D721Med (cell line): ENCODE results near the gene SORCS1.

ENCODE experiments used
- DNase-seq: peaks from one replicate; pipeline ENCODE4 v3.0.0; 2011; ENCODE audit warnings: low spot score; ENCODE audit not compliant: insufficient read length
- FAIRE-seq: peaks from 2 replicates; lab custom pipeline; 2011; peaks lifted over from hg19 to GRCh38; lab: Jason Lieb, UNC
- TF ChIP-seq, protein P1 (sequence below): IDR thresholded peaks from 2 replicates; pipeline ENCODE4 v1.5.1; 2012; ENCODE audit warnings: mild to moderate bottlenecking, control low read depth; ENCODE audit not compliant: insufficient read depth; ENCODE audit errors: missing control alignments

The SORCS1 gene

DNA sequence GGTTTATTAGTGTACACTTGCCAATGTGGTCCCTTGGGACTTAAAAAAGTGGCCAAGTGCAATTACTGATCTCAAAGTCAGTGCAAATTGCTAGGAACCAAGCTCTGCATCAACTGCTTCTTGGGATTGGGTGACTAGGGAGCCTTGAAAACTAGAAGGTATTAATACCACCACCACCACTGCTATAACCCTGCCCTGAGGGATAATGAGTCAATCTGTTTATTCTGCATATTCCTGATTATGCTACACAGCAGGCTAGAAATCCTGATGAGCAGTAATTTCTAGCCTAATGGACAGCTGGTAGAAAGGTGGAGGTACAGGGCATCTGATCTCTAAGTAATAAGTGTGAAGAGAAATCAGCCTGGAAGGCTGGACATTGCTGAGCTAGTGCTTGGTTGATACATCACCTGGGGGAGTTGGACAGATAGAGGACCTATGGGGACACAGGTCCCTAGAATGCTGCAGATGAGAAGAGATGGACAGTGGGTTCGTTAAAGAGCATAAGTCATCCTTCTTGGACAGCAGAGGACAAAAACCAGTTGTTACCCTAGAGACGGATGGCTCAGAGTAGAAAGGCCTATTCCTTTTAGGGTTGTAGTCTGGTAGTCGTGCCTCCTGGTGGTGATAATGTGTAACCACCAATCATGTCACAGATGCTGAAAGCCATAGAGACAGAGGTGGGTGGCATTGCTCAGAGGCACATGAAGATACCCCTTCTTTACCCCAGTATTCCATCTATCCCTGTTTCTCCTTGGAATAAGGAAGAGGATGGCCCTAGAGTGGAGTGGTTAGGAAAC lies 554.8 kb downstream of the SORCS1 start:
- DNase-seq (no peak), FAIRE-seq (no peak)
- TF ChIP-seq, protein P1, sequence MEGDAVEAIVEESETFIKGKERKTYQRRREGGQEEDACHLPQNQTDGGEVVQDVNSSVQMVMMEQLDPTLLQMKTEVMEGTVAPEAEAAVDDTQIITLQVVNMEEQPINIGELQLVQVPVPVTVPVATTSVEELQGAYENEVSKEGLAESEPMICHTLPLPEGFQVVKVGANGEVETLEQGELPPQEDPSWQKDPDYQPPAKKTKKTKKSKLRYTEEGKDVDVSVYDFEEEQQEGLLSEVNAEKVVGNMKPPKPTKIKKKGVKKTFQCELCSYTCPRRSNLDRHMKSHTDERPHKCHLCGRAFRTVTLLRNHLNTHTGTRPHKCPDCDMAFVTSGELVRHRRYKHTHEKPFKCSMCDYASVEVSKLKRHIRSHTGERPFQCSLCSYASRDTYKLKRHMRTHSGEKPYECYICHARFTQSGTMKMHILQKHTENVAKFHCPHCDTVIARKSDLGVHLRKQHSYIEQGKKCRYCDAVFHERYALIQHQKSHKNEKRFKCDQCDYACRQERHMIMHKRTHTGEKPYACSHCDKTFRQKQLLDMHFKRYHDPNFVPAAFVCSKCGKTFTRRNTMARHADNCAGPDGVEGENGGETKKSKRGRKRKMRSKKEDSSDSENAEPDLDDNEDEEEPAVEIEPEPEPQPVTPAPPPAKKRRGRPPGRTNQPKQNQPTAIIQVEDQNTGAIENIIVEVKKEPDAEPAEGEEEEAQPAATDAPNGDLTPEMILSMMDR, result no peak

DNA sequence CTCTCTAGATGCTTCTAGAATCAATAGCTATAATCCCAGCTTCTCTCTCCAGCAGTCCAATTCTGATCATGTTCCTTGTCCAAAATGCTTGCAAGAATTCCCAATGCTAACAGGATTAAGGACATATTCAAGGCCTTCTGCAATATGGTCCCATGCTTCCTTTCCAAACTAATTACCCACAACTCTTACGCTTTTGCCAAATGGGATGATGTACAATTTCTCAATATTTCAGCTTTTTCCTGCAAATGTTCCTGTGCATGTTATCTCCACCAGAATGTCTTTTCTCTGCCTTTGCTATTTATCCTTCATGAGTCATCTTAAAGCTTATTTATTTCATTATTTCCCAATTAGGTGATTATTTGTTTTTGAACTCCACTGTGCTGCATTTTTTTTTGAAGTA lies 556.4 kb downstream of the SORCS1 start:
- DNase-seq, result no peak
- TF ChIP-seq, protein P1, result no peak
- FAIRE-seq, result no peak

DNA sequence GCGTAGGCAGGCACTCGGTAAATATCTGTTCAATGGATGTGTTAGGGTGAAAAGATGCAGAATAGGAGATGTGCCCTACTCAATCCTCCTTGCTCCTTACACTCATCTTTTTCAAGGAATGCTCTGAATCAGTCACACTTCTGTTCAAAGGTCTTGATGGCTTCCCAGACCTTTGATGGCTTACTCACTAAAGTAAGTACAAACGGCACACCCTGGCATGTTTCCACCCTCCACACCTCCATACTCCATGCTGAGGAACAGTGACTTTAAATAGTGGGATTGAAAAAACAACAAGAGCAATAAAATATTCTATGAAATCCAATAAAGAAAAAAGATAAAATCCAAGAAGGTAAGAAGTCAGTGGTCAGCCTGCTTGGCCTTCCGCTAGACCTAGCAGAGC lies 569.2 kb downstream of the SORCS1 start:
- TF ChIP-seq, protein P1, result no peak
- no peak for DNase-seq
- FAIRE-seq, result no peak

DNA sequence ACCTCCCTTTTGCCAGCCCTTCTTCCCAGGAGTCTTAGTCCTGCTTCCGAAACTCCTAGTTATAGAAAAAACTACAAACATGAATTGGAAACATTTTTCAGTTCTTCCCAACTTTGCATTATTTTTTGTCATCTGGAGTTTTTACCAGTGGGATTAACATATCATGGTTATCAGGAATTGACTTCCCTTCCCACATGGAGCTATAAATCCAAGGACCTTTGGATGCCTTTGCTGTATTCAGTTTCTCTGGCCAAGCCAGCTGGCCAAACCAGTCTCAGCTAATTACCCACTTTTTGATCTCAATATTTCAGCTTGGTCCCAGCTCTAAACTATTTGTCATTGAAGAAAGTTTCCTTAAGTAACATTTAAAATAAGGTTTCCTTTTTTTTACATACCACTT lies 570.6 kb downstream of the SORCS1 start:
- no peak for FAIRE-seq
- TF ChIP-seq, protein P1, result no peak
- DNase-seq, result no peak

DNA sequence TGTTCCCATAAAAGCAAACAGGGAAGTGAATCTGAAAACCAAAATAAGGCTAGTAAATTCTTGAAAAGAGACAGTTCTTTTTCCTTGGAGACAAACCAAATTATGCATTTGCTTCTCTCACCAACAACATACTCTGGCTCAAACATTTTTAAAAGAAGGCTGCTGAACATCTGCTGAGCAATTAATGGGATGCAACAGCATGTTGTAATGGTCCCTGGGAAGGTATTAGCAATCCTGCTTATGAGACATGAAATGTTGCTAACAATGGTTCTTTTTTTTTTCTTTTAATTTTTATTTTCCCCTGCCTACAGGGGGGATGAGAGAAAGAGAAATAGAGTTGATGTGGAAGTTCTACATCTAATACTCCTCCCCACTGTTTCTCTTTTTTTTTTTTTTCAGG lies 572.1 kb downstream of the SORCS1 start:
- FAIRE-seq (no peak), DNase-seq (no peak)
- TF ChIP-seq, protein P1, result no peak

DNA sequence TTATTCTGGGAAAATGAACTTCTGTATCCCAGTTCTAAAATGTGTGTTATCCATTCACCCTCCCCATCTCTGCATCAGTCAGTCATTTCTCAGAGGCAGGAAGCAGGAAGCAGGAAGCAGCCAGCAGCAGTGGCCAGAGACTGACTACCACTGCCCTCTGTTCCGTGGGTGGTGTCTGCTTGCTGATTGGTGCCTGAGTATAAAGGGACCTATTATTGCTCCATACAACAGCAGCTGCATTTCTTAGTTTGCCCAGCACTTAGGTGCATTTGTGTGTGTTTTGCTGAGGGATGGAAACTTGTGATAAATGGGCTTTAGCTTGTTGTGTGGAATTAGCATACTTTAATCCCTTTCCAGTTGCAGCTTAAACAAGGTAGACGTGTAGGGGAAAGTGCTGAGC lies 582.2 kb downstream of the SORCS1 start:
- no peak for DNase-seq
- no peak for FAIRE-seq
- TF ChIP-seq, protein P1, result no peak

DNA sequence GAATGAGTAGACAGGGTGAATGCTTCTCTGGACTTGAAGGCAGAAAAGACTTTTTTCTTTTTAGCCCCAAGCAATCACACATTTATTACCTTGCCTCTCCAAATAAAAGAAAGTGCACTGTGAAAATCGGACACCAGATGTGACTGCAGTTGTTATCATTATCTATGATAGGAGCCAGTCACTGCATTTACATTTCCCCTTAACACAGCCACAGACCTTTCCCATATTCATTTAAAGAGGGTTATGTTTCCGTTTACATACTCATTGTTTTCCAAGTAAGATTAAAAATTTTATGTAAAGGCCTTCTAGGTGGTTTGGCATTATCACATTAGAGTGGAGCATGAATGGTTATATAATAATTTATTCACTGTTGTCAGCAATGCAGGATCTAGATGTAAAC lies 586.8 kb downstream of the SORCS1 start:
- TF ChIP-seq, protein P1, result no peak
- DNase-seq (no peak), FAIRE-seq (no peak)
